Transverse colon (tissue), 4 donors: ENCODE data around the gene MISP3. TPM values are rescaled to one million over a fixed set of nuclear protein-coding genes. Genes with fewer than 3 reads are reported as not detected.

ENCODE experiments used
- DNase-seq: peaks from one replicate; pipeline ENCODE4 v3.0.0-alpha.2; 2019
- H3K27ac ChIP-seq, 4 donors: fragments of 200-600 bp; sonication (generic); 2 replicates each; pipeline ENCODE4 v1.5.1; 2016 to 2018; ENCODE audit warnings: inconsistent platforms in 4 of 4
- H3K27me3 ChIP-seq: fragments of 200-600 bp; sonication (generic); 2 replicates; pipeline ENCODE4 v1.5.1; 2017; ENCODE audit warnings: inconsistent platforms
- H3K36me3 ChIP-seq, 4 donors: fragments of 200-600 bp; sonication (generic); 2 replicates each; pipeline ENCODE4 v1.5.1; 2017 to 2019; ENCODE audit warnings: inconsistent platforms in 4 of 4
- H3K4me1 ChIP-seq, 4 donors: fragments of 200-600 bp; sonication (generic); 2 replicates each; pipeline ENCODE4 v1.5.1; 2017 to 2020; ENCODE audit warnings: inconsistent platforms in 4 of 4
- H3K4me3 ChIP-seq, 4 donors: fragments of 200-600 bp; sonication (generic); 1 replicate in 1 of 4; 2 replicates in 3 of 4; pipeline versions ENCODE4 v1.5.1 to v1.6.1; 2017 to 2019; ENCODE audit warnings: inconsistent platforms in 4 of 4
- H3K9me3 ChIP-seq, 2 donors: fragments of 200-600 bp; sonication (generic); 2 replicates each; pipeline ENCODE4 v1.5.1; 2017 to 2019; ENCODE audit warnings: inconsistent platforms in 2 of 2
- EP300 ChIP-seq: sonication (generic); formaldehyde crosslinking; IDR thresholded peaks from one replicate; pipeline ENCODE4 v1.6.1; 2017; ENCODE audit warnings: antibody characterized with exemption, low read depth
- POLR2A ChIP-seq: fragments of 450-650 bp; IDR thresholded peaks from one replicate; pipeline ENCODE4 v1.6.1; 2016; ENCODE audit warnings: antibody characterized with exemption, mild to moderate bottlenecking, moderate library complexity
- POLR2AphosphoS5 ChIP-seq, 3 donors: sonication (generic); formaldehyde crosslinking; IDR thresholded peaks; one replicate each; pipeline ENCODE4 v1.6.1; 2016; ENCODE audit warnings: antibody characterized with exemption in 3 of 3
- WGBS, 2 donors: methylation state at CpG; one replicate each; pipeline ENCODE4 v1.1.5; 2018; ENCODE audit warnings: low coverage in 1 of 2; 5-methylcytosine and 5-hydroxymethylcytosine counted together
- in situ Hi-C, 4 donors: fragments of 200-750 bp; cut with MboI; loops; one replicate each; pipeline versions ENCODE4 v1.15.0 to v1.15.1; 2017; ENCODE audit warnings: low sequenced_read_pairs in 3 of 4, low pct_ligation_motif_present in 1 of 4, low pct_unique_long_range_greater_than_20kb in 1 of 4
- intact Hi-C: fragments of 100-400 bp; cut with DNase I; formaldehyde crosslinking; loops from one replicate; pipeline ENCODE4 v1.15.1; 2023; ENCODE audit warnings: low total_unique reads
- total RNA-seq, 4 donors: library from RNA; depleted of rRNA; stranded (reverse); fragments of >200 nt; gene quantifications; one replicate each; pipeline ENCODE4 v1.1.0, GENCODE V29; 2016
- TF ChIP-seq, protein P1 (sequence below), 5 experiments: fragments of 200-600 bp in 3 of 5; fragments of 450-650 bp in 2 of 5; sonication (generic) in 3 of 5; IDR thresholded peaks; 1 replicate in 2 of 5; 2 replicates in 3 of 5; pipeline ENCODE4 v1.5.1; 2016 to 2017; ENCODE audit warnings: antibody characterized with exemption in 5 of 5, inconsistent platforms in 3 of 5, mild to moderate bottlenecking in 2 of 5, moderate library complexity in 1 of 5

The MISP3 gene
- total RNA-seq, 4 donors from 2014 or later: 23.8 to 115 (median 35.8) TPM

DNA sequence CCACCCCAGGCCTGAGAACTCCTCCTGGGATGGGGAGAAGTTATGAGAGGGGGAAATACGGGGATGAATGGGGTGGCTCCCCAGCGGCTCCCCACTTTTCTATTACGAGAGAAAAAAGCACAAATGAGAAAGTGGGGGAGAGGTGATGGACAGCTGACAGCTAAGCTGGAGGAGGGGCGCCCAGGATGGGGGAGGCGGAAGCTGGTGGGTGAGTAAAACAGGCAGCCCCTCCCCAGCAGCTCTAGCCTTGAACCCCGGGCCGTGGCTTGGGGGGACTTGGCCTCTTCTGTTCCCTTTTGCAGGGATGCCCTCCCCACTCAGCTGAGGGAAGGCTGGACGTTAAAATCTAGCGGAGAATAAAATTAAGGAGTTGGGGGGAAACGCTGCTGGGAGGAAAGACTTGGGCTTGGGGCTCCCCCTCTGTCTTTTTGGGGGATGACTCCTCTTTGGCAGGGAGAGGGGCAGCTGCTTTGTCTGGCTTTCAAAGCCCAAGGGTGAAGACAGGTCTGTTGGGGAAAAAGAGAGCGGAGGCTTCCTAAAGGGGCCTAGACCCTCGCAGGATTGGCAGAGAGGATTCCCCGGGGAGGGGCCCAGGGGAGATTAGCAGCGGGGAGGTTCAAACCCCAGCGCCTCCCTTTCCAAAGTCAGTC lies 19.4 kb downstream of the MISP3 start:
- no peaks in the 10 kb centered on the region for H3K9me3 ChIP-seq
- H3K27ac ChIP-seq: peak overlapping the region; percentile 94 to 100 (median 97)
- H3K27me3 ChIP-seq: no peaks in the 10 kb centered on the region
- peaks cover 5 to 20% (median 11%) of the 10 kb centered on the region in 4 donors for H3K4me1 ChIP-seq
- TF ChIP-seq POLR2A: no peak
- no peak for TF ChIP-seq POLR2AphosphoS5 (IDR thresholded peaks at IDR 0.05)
- TF ChIP-seq, protein P1, sequence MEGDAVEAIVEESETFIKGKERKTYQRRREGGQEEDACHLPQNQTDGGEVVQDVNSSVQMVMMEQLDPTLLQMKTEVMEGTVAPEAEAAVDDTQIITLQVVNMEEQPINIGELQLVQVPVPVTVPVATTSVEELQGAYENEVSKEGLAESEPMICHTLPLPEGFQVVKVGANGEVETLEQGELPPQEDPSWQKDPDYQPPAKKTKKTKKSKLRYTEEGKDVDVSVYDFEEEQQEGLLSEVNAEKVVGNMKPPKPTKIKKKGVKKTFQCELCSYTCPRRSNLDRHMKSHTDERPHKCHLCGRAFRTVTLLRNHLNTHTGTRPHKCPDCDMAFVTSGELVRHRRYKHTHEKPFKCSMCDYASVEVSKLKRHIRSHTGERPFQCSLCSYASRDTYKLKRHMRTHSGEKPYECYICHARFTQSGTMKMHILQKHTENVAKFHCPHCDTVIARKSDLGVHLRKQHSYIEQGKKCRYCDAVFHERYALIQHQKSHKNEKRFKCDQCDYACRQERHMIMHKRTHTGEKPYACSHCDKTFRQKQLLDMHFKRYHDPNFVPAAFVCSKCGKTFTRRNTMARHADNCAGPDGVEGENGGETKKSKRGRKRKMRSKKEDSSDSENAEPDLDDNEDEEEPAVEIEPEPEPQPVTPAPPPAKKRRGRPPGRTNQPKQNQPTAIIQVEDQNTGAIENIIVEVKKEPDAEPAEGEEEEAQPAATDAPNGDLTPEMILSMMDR (IDR thresholded peaks at IDR 0.05): no peak
- no peak for TF ChIP-seq EP300
- peak overlapping the region; percentile 56 to 95 (median 78) for H3K4me3 ChIP-seq
- peaks cover 0 to 9% (median 0%) of the 10 kb centered on the region in 4 donors for H3K36me3 ChIP-seq
- in situ Hi-C loops: no loop called here
- DNase-seq: no peak
- WGBS, 2 donors: 0 to 18% methylated on average over 5 to 15 of the region's 15 CpGs
- intact Hi-C loops: no loop called here

DNA sequence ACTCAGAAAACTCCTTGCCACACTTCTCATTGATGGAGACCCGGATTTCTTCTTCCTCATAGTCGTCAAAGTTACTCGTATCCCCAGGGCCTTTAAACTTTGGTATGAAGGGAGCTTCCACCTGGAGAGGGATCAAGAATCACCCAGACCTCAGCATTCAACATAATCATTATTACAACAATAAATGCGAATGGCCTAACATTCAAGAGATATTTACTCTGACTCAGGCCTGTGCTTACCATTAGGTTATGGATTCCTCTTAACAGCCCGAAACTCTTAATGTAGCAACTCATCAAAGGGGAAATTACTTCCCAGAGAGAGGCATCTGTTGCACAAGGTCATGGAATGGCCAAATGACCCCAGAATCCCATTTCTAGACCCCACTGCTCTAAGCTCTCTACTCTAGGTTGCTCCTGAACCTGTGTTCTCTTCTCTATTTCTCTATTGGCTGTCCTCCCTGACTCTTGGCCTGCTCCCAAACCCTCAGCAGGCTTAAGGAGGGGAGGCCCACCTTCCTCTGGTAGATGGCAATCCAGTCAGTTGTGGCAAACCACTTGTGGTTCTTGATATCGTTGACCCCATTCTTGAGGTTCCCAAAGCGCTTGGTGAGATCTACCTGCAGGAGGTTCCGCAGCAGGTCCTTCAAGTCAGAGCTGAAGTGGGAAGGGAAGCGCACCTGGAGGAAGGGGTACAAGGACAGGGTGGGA lies 20.7 kb downstream of the MISP3 start:
- WGBS, 2 donors: 80 to 96% methylated on average over 1 to 9 of the region's 9 CpGs
- Histone ChIP-seq H3K9me3 (no peaks in the 10 kb centered on the region), H3K27me3 (no peaks in the 10 kb centered on the region), H3K36me3 (peaks cover 0 to 4% (median 0%) of the 10 kb centered on the region in 4 donors), H3K4me3 (no peak overlapping the region), H3K4me1 (peaks cover 5 to 20% (median 11%) of the 10 kb centered on the region in 4 donors), H3K27ac (no peak overlapping the region)
- DNase-seq: no peak
- TF ChIP-seq, protein P1 (IDR thresholded peaks at IDR 0.05): no peak
- TF ChIP-seq POLR2AphosphoS5 (IDR thresholded peaks at IDR 0.05): no peak
- no peak for TF ChIP-seq EP300
- TF ChIP-seq POLR2A: no peak
- intact Hi-C loops: no loop called here
- in situ Hi-C loops: no loop called here

DNA sequence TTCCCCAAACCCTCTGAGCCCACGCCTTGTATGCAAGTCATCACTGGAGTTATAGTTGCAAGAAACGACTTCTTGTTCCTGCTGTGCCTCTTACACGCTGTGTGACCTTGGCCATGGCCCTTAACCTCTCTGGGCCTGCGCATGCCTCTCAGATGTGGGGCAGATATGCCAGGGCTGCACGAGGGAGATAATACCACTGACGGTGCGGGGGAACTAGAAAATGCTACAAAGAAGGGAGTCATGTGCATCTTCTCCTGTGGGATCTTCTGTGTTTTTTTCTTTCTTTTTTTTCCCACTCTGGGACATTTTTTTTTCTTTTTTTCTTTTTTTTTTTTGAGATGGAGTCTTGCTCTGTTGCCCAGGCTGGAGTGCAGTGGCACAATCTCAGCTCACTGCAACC lies 22.3 kb downstream of the MISP3 start:
- intact Hi-C loops: no loop called here
- Histone ChIP-seq H3K27me3 (no peaks in the 10 kb centered on the region), H3K4me1 (peaks cover 0 to 13% (median 8%) of the 10 kb centered on the region in 4 donors), H3K9me3 (no peaks in the 10 kb centered on the region), H3K36me3 (peaks cover 0 to 9% (median 0%) of the 10 kb centered on the region in 4 donors), H3K4me3 (no peak overlapping the region), H3K27ac (no peak overlapping the region)
- in situ Hi-C loops: no loop called here
- 78 to 87% methylated on average over 4 to 7 of the region's 7 CpGs for WGBS, 2 donors
- no peak for DNase-seq
- TF ChIP-seq EP300 (no peak), POLR2AphosphoS5 (IDR thresholded peaks at IDR 0.05) (no peak), POLR2A (no peak)
- TF ChIP-seq, protein P1 (IDR thresholded peaks at IDR 0.05): no peak

DNA sequence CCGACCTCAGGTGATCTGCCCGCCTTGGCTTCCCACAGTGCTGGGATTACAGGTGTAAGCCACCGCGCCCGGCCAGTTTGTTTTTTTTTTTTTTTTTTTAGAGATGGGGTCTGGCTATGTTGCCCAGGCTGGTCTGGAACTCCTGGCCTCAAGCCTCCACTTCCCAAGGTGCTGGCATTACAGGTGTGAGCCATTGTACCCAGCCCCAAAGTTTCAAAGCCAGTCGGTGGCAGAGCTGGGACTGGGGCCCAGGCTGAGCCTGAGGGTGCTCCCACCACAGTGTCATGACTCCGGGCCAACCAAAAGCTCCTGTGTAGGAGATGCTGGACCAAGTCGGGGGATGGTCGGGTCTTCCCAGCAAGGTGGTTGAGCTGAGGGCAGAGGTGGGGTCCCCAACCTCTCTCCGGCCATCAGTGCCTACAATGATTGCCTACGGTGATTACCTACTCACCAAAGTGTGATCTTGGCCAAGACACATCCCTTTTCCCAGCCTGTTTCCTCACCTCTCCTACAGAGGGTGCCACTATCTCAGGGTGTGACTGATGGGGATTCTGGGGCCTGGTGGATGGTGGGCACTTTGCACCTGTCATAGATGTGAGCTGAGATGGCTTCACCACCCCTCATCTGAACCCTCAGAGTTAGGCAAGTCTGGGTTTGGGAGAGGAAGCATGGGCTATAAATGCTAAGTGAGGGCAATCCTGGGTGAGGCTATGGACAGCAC lies 23.8 kb downstream of the MISP3 start:
- 94 to 100% methylated on average over 5 to 11 of the region's 11 CpGs for WGBS, 2 donors
- intact Hi-C loops: no loop called here

More for the DNA sequence above, 23.8 kb downstream of the MISP3 start:
- H3K27ac ChIP-seq: no peak overlapping the region
- peaks cover 0 to 20% (median 6%) of the 10 kb centered on the region in 4 donors for H3K36me3 ChIP-seq
- no peaks in the 10 kb centered on the region for H3K9me3 ChIP-seq
- peaks cover 0 to 10% (median 8%) of the 10 kb centered on the region in 4 donors for H3K4me1 ChIP-seq
- in situ Hi-C loops: no loop called here
- no peaks in the 10 kb centered on the region for H3K27me3 ChIP-seq
- DNase-seq: no peak
- H3K4me3 ChIP-seq: no peak overlapping the region
- TF ChIP-seq POLR2A: no peak
- no peak for TF ChIP-seq POLR2AphosphoS5 (IDR thresholded peaks at IDR 0.05)
- TF ChIP-seq EP300: no peak
- TF ChIP-seq, protein P1 (IDR thresholded peaks at IDR 0.05): no peak
